SIG-M5 (cell line): ENCODE measurements around the gene FAM187B.

Experiments used
- DNase-seq: peaks from one replicate; lab custom pipeline; 2025; lab: John Stamatoyannopoulos, UW

FAM187B gene

DNA sequence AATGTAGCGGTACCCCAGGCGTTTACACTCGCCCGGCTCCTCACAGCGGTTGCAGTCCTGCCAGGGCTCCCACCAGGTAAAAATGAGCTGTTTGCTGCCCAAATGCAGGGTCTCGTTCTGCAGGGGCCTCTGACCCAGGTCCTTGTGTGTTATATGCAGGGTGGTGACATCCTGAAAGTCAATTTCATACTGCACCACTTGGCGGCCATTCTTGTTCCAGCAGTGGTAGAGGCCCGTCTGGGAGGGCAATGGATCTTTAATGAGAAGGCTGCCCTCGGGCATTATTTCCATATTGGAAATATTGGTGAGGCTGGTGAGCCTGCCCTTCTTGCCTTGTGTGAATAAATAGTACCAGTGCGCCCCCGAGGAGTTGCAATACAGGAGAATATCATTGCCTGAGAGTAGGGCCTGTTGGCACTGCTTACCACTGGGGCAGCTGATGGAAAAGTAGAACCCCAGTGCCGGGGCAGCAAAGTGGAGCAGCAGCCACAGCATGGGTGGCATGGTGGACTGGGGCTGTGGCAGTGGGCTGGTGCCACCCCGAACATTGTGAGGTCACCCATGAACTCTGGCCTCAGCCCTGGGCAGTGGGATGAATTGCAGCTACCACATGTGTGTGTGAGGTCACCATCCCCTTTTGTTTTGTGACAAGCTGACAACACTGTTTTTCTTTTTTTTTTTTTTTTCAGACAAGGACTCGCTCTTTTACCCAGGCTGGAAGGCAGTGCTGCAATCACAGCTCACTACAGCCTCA, at the start of gene FAM187B:
Gene FAM187B (minus strand): TSS at position 563 of the 754 bp plus-strand sequence. CDS start 59 bp downstream, at position 504.
- DNase-seq = no peak

DNA sequence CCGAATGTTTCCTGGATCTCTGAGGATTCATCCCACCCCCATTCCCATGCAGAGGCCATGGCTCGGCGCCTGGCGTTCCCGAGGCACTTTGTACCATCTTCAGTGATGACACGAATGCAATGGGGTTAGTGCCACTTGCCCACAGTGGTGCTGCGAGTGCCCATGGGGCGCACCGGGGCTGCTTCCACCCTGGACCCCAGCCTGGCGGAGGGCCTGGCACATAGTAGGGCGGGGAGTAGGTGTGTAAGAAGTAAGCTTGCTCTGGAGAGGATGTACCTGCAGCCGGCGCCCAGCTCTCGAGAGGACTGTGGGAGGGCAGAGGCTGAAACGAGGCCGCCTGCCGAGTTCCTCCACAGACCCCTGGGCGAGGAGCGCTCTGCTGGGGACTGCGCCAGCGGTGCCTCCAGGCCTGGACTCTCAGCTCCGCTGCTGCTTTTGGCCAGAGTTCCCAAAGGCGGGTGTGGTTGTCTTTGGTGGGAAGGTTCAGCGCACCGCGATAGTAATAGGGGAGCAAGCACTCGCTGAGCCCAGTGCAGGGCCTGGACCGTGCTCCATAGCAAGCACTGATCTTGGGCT, 48.3 kb upstream of the FAM187B start:
- no peak for DNase-seq

DNA sequence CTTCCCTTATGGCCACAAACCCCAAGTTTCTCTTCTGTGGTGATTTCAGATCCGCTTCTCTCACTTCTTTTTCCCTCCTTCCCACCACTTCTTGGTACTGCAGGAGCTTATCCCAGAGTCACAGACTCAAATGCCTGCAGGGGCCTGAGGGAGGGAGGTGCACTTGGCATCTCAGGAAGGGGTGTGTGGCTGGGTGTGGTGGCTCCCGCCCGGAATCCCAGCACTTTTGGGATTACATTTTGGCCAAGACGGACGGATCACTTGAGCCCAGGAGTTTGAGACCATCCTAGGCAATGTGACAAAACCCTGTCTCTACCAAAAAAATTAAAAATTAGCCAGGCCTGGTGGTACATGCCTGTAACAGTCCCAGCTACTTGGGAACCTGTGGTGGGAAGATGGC, 45.8 kb upstream of the FAM187B start:
- no peak for DNase-seq

DNA sequence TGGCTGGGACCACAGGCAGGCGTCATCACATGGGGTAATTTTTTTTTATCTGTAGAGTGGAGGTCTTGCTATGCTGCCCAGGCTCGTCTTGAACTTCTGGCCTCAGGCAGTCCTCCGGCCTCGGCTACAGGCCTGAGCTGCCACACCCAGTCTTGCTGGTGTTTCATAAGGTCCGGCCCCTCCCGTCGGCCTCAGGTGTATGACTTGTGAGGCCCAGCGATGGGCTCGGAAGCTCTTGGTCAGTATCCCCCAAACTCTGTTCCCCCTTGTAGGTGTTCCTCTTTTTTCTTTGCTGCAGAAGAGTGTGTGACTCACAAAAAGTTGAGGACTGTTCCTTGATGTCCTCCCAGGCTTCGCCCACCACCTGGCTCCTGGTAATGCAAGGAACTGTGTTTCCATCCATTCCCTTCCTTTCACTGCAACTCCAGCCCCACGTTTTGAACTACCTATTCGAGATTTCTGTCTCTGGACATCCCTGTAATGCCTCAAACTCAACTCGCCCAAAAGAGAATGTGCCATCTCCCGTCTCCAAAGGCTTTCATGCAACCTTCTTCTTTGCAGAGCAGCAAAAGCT, 45.2 kb upstream of the FAM187B start:
- no peak for DNase-seq

DNA sequence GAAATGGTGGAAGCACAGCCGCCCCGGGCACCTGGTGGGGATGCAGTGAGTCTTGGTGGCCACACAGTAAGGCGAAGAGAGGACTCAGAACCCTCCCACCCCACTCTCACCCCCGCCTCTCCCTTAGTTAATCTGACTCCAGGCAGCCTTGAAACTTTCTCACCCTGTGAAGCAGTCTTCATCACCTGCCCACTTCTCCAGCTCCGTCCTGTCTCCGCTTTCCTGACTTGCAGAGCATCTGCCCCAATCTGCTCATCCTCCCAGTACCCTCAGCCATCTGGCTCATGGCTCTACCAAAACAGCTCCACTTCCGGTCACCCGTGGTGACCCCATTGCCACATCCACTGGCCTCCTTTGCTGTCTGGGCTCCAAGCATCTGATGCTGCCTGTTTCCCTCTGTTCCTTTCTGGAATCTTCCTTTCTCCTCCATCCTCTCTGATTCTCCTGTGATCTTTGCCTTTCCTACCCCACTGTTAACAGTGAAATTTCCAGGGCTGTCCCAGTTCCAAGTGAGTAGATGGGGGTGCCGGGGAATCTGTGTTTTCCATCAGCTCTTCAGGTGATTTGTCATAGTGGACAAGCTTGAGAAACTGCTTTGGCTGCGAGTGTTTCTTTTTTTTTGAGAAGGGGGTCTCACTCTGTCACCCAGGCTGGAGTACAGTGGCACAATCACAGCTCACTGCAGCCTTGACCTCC, 44.6 kb upstream of the FAM187B start:
- DNase-seq = no peak

DNA sequence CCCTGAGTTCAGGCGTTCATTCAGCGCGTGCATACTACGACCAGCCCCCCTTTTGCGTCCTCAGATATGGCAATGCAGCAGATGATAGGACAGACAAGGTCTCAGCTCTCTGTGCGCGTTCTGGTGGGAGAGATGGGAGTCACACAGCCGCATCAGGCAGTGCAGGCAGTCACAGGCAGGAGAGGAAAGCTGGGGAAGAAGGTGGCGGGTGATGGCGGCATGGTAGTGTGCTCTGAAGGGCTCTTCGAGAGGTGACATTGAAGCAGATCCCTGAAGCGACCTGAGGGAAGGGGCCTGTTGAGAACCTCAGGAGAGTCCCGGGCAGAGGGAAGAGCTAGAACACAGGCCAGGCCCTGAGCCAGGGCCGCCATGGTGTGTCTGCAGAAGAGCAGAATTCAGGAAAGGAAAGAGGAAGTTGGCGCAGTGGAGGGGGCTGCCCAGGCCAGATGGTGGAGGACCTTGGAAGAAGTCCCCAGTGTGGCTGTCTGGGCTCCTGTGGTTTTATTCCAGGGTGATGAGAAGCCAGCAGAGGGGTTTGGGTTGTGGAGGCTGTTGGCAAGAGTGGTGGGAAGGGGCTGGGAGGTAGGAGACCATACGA, 43.7 kb upstream of the FAM187B start:
- no peak for DNase-seq

DNA sequence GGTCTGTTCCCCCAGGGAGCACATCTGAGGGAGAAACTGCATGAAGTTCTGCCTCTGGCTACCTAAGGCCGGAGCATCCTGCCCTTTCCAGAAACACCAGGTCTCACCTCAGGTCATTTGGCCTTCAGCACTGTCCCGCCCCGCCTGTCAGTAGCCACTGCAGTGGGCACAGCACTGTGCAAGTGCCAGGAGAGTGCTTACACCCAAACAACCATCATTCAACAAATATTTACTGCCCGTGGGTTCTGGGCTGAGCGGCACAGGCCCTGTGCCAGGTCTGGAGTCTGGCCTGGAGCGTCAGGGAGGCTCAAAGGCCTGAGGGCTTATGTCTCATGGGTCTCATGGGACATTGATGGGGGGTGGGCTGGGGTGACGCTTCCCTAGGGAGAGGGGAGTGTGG, 43.0 kb upstream of the FAM187B start:
- DNase-seq = no peak

DNA sequence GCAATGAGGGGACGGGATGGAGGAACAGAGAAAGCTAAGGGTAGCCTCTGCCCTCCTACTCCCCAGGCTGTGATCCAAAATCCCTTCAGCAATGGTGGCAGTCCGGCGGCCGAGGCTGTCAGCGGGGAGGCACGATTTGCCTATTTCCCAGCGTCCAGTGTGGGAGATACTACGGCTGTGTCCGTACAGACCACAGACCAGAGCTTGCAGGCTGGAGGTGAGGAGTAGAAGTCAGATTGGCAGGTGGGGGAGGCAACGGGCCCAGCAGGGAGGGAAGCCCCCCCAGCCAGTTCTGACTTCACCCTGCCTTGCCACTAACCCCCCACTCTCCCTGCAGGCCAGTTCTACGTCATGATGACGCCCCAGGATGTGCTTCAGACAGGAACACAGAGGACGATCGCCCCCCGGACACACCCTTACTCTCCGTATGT, 41.9 kb upstream of the FAM187B start:
- no peak for DNase-seq

DNA sequence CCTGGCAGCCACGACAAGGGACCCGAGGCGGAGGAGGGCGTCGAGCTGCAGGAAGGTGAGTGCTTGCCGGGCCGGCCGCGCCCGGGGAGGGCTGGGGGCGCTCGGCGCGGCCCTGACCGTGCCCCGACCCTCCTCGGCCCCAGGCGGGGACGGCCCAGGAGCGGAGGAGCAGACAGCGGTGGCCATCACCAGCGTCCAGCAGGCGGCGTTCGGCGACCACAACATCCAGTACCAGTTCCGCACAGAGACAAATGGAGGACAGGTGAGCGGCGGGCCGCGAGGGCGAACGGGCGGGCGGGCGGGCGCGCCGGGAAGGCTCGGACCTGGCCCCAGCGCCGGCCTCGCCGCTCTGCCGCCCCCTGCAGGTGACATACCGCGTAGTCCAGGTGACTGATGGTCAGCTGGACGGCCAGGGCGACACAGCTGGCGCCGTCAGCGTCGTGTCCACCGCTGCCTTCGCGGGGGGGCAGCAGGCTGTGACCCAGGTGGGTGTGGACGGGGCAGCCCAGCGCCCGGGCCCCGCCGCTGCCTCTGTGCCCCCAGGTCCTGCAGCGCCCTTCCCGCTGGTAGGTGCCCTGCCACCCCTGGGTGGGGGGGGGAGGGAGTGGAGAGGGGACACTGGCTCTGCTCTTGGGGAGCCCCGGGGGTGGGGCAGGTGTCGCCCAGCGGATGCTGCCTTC, 41.0 kb upstream of the FAM187B start:
- DNase-seq = no peak

DNA sequence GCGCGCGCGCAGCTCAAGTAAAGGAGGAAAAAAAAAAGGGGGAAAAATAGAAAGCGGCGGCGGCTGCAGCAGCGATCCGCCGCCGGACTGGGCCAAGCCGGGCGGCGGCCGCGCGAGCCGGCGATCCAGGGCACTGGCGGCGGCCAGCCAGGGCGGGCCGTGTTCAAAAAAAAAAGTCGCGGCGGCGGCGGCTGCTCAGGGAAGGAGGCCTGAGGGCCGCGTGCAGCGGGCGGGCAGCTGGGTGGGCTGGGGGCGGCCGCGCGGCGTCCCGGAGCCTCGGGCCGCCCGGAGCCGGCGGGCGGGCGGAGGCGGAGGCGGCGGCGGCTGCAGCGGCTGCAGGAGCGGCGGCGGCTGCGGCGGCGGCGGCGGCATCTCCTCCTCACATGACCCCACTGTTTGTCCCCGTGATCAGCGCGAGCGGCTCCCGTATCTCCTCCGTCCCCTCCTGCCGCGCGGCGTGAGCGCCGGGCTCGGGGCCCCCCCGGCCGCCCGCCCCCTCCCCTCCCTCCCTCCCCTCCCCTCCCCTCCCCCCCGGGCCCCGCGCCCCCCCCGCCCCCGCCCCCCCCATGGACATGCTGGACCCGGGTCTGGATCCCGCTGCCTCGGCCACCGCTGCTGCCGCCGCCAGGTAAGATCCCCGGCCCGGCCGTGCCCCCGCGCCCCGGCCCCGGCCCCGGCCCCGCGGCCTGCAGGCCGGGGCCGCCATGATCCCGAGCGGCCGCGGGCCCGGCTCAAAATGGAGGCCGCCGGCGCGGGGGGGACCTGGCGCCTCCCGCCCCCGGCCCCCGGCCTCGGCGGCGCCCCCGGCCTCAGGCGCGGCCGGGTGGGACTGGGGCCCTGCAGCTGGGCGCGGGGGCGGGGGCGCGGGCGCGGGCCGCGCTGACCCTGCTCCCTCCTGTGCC, 40.2 kb upstream of the FAM187B start, which contains the start of gene USF2:
Gene USF2 (plus strand): TSS at position 427 of the 902 bp plus-strand sequence. CDS start 140 bp downstream, at position 567.
- DNase-seq = no peak

DNA sequence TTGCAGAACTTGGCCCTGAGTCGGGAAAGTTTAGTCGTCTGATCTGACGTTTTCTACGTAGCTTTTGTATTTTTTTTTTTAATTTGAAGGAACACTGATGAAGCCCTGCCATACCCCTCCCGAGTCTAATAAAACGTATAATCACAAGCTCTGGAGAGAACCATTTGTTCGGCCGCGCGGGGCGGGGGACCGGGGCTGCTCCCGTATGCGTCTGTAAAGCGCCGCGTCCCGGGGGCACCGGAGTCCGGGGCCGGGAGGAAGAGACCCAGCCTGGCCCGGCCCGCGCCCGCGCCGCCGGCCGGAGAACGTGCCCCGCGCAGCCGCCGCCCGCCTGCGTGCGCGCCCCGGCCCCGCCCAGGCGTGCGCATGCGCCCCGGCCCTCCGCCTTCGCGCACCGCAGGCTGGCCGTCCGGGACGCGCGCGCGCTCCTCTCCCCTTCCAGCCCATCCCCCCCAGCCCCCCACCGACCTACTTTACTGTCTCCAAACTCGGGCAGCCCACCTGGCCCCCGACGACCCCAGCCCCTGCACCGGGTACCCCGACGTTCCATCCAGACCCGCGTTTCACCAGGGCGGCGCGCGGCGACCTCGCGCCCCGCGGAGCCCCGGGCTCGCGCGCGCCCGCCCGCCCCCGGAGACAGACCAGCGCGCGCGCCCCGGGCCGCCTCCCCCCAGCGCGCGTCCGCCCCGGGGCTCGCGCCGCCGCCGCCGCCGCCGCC, 39.4 kb upstream of the FAM187B start:
- DNase-seq = no peak

DNA sequence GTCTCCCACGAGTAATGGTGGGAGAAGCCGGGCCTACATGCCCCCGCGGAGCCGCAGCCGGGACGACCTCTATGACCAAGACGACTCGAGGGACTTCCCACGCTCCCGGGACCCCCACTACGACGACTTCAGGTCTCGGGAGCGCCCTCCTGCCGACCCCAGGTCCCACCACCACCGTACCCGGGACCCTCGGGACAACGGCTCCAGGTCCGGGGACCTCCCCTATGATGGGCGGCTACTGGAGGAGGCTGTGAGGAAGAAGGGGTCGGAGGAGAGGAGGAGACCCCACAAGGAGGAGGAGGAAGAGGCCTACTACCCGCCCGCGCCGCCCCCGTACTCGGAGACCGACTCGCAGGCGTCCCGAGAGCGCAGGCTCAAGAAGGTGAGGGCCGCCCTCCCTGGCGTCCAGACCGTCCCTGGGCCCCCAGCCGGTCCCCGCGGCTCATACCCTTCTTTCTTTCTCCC, 38.8 kb upstream of the FAM187B start:
- DNase-seq = no peak

DNA sequence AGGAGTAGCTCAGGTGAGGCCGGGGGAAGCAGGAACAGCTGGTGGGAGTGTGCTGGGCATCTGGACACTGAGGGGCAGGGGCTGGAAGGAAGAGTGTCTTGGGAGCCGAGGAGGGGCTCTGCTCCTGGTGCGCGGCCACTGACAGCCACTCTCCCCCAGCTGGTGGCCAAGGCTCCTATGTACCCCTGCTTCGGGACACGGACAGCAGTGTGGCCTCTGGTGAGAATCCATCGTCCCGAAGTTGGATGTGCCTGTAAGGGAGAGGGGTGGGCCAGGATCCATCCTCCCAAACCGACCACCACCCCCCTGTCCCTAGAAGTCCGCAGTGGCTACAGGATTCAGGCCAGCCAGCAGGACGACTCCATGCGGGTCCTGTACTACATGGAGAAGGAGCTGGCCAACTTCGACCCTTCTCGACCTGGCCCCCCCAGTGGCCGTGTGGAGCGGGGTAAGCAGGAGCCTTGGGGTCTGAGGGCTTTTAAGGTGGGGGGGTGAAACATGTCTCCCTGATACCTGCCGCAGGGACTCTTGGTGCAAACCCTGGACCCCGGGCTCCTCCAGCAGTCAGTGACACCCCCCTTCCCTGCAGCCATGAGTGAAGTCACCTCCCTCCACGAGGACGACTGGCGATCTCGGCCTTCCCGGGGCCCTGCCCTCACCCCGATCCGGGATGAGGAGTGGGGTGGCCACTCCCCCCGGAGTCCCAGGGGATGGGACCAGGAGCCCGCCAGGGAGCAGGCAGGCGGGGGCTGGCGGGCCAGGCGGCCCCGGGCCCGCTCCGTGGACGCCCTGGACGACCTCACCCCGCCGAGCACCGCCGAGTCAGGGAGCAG, 38.2 kb upstream of the FAM187B start:
- DNase-seq = no peak

DNA sequence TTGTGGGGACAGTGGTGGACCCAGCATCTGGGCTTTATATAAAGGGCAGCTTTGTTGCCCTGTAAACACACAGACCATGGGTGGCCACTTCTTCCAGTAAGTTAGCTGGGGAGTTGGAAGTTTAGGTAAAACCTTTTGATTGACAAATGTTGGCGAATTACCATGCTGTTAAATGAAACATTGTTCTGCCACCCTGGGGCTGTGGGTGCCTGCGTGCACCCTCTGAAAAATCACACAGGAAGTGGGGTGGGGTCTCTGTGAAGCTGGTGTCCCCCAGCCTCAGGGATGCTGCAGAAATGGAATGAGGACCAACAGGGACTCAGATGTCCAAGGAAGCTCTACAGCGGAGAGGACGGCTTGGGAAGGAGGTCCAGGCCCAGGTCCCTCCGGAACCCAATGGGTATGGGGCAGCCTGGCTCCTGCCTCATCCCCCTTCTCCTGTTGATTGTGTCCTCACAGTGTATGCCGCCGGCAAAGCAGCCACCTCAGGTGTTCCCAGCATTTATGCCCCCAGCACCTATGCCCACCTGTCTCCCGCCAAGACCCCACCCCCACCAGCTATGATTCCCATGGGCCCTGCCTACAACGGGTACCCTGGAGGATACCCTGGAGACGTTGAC, 37.5 kb upstream of the FAM187B start:
- DNase-seq = no peak

DNA sequence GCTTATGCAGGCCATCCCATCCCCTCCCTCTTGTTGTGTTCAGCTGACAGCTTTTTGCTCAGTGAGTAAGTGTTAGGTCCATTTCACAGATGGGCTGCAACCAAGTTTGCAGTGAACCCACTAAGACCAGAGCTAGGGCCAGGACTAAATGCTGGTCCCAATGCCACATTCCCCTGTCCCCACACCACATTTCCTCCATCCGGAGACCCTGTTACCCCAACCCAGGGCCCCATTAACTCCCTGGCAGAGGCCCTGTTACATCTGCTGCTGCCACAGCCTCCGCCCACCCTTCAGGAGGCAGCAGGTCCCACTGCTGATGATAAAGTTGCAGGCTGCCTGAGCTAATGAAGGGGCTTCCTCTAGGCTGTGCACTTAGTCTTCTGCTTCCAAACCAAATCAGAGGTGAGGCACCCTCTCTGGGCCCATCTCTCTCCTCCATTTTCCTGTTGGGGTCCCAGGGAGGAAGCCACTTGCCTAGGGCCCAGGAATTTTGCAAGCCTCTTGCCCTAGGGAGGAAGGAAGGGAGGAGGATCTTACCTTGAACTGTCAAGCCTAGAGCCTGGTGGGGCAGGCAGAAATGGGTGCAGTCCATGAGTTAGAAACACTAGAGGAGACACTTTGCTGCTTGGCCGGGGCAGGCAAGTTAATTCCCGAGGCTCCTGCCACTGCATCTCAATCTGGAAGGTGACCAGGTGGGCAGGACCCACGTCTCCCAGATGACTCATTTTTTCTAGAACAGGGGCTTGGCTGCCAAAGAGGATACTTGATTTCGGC, 36.8 kb upstream of the FAM187B start:
- DNase-seq = no peak

DNA sequence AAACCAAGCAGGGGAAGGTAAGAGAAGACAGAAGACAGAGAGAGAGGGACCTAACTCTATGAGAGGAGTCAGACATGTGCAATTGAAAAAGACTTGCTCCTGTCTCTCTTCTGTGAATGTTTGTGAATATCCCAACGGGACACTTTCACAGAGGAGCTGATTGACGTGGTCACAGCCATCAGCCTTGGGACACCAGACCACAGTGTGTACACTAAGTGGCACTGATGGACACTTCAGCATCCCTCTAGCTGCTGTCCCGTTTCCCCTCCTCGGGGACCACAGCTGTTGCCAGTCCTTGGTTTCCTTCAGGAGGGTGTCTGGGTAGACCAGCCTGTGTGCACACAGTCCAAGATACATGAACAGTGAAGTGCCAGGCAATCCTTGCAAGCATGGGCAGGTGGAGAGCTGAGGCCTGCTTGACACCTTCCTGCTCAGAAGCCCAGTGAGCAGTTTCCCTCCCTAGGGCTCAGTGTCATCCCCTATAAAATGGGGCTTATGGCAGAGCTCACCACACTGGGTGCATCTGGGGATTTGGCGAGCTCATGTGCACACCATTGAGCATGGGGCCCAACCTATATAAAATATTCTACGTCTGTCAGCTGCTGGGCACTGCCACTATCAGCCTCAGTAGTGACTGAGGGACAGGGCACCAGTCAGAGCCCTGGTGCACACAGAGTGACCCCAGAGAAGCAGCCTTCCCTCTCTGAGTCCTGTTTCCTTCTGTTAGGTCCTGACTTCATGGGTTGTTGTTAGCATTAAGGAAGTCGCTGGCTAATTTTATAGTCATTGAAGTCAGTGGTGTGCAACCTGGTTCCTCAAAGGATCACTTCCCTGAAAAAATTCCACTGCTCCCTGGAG, 36.0 kb upstream of the FAM187B start:
- DNase-seq = no peak
